Stimulated activated naive CD4-positive, alpha-beta T cell treated with Interleukin-2 at 50 U/mL for 16 hours (primary cell): ENCODE data around the gene HECTD4.

Experiments
- DNase-seq: peaks from one replicate; lab custom pipeline; 2025; lab: John Stamatoyannopoulos, UW

HECTD4 gene

DNA sequence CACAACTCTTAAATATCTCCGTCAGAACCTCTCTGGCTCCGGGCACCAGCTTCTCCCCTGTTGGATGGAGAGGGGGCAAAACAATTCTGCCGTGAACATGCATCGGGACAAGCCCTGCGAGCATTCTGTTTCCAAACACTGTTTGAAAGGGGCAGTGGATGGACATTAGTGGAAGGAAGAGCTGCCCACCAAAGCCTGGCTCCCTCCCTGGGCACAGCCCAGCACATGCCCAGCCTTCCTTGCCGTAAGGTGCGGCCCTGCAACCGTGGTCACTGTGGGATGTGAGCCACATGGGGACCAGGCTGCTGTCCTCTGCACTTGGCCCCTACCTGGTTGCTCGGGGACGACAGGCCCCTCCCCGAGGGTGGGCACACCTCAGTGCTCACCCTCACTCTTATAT lies 202.9 kb downstream of the HECTD4 start:
- no peak for DNase-seq

GRCh38 chr12:112178796-112179195 lies 203.4 kb downstream of the HECTD4 start:
- no peak for DNase-seq

DNA sequence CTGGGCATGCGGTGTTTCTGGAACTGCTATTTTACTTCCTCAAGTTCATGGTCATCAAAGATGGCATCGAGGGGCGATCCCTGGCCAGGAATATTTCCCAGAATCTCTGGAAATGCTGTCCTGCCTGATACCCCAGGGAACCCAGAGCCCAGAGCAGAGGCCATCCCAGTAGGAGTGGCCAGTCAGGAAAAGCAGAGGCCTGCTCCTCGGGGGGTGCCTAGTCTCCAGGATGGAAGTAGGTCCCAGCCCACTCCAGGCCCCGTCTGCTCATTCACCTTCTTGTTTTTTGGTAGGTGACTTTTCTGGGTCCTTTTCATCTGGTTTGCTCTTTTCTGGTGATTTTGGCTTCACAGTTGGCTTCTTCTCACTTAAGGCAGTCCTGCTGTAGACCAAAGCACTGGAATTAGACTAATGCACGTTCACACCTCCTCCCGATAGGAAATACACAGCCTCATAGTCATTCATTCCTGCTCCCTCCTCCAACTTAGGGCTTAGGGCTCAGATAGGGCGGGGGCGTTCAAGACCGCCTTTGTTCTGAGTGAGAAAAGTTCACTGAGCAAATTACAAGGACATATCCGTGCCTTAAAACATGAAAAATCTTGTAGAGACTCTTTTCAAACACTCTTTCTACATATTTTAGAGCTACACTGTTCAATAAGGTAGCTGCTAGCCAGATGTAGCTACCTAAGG lies 205.8 kb downstream of the HECTD4 start:
- no peak for DNase-seq

- DNase-seq: no peak
Observed at GRCh38 chr12:112175361-112176155, 206.7 kb downstream of the HECTD4 start.

DNA sequence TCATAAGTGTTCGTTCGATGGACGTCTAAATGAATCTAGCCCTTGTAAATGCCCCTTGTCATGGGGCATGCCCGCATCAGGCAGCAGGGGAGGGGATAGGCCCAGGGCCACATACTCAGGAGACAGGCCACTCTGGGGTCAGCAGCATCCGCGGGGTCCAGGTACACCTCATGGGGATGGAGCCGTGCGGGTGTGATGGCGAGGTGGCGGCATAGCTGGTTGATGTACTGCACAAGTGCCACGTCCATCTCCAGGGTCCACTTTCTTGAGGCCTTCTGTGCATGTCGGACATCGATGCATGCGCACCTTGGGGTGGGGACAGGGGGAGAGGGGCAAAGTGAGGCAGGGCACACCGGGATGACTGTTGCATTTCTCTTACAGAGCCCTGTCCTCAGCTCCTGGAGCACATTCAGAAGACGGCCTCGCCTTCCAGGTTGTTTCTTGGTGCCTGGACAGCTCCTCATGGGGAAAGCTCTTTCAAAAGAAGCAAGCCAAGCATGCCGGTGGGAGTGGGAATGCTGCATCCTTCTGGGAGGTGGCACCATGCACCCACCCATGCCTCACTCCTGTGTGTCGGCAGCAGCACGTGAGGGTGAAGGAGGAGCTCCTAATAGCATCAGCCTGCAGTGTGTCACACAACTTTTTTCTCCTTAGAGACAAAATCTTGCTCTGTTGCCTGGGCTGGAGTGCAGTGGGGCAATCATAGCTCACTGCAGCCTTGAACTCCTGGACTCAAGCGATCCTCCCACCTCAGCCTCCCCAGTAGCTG lies 209.5 kb downstream of the HECTD4 start:
- DNase-seq: no peak

GRCh38 chr12:112170971-112171596 lies 211.1 kb downstream of the HECTD4 start:
- DNase-seq: no peak

- DNase-seq: peak; percentile 14
Observed at GRCh38 chr12:112170376-112170775, 211.9 kb downstream of the HECTD4 start.

DNA sequence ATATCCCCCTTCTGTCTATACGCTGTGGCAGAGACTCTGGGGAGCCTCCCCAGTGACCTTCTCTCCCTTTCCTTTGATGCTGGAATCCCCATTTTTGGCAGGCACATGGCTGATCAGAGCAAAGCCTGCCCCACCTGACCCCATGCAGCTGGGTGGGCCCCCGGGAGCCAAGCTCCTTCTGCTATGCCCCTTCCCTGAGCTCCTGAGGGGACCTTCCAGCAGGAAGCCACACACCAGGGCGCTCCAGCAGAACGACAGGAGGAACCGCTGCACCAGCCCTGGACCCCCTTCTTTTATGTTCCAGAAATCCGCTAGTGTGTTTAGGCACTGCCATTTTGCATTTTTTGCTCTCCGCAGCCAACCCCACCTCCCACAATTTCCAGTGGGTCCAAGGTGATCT lies 212.3 kb downstream of the HECTD4 start:
- no peak for DNase-seq

DNA sequence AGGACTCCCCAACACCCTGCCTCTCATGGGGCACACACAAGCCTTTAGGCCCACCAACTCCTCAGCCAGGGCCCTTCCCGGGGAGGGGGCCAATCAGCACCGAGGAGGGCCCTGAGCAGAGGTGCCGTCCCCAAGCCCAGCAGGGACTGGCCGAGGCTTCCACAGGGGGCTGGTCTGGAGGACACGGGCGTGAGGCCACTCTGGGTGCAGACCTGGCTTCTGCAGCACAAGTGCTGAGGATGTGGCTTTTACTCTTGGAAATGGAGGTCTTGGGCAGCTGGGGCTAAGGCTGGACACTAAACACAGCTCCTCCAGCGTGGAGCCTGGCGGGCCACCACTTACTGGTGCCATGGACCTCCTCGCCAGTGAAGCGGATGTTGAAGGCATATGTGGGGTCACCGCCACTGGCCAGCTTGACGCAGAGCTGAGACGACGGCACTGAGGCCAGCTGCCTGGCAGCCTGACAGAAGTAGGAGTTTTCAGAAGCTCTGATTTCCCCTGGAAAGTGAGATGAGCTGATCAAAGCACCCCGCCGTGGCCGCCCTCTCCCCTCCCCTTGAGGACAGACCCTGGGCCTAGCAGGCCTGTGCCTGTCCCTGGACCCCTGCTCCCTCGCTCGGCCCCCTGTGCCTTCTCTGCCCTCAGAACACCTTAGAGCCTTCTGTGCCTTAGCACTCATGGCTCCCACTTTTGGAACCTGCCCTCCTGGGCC lies 212.9 kb downstream of the HECTD4 start:
- DNase-seq: no peak

- DNase-seq: no peak
Observed at GRCh38 chr12:112168561-112168971, 213.7 kb downstream of the HECTD4 start.

DNA sequence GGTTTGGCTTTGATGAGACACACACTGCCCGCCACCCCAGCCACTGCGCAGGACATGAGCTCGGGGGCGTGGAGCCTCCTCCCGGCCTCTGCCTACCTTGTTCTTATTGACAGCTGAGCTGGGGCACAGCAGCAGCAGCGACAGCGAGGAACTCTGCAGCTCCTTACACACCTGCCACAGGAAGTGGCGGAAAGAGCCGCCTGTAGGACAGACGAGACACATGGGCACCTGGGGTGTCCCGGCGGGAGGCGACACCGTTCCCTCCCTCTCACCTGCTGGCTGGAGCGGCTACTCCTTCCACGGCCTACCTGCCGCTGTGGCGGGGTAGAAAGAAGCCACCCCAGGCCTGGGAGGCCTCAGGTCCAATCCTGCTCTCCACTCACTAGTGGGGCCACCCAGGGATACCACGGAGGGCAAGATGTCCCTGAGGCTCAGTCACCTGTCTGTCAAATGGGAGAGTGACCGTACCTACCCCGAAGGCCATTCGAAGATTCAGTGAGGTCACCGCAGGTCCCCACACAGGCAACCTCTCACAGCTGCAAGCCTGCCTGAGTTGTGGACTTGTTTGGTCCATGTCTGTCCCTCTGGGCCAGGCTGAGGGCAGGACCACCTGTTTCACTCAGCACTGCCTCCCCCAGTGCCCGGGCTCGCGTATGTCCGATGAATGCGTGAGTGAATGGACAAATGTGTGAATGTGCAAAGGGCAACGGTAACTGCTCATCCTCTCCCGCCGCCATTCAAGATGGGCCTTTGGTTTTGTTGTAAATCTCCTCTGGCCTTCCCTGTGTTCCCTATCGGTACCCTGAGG lies 214.3 kb downstream of the HECTD4 start:
- no peak for DNase-seq

GRCh38 chr12:112167031-112167461 lies 215.2 kb downstream of the HECTD4 start:
- no peak for DNase-seq

GRCh38 chr12:112166051-112167015 lies 215.9 kb downstream of the HECTD4 start:
- no peak for DNase-seq

DNA sequence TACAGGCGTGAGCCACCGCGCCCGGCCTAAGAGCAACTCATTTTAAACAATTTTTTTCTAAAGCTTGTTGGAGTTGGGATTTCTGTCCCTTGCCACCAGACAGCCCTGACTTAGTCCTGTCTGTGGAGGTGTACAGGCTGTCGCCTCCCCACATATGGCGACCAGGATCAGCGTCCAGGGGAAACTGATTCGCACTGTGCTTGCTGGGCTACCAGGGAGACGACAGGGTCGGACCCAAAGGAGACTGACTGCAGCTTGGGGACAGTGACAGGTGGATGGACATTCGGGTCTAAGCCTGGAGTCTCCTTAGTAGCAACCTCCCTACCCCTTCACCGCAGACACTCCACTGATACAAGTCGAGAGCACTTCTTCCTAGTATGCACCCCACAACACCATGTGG lies 216.6 kb downstream of the HECTD4 start:
- no peak for DNase-seq

- DNase-seq: no peak
Observed at GRCh38 chr12:112164011-112164660, 218.1 kb downstream of the HECTD4 start.

GRCh38 chr12:112163471-112163991 lies 218.7 kb downstream of the HECTD4 start:
- no peak for DNase-seq

DNA sequence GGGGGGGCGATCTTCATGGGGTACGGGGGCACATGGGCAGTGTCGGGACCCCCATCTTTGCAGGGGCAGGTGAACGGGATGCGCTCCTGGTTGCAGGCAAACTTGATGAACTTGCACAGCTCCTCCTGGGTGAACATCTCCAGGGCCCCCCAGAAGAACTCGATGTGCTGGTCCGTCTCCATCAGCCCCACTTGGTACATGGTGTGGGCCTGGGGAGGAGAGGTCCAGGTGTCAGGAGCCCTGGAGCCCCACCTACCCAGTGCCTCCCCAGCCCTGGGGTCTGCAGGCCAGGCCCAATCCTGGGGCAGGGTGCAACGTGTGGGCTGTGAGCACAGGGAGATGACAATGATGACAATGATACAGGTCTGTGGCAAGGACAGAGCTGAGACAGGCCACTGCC lies 219.2 kb downstream of the HECTD4 start:
- no peak for DNase-seq

DNA sequence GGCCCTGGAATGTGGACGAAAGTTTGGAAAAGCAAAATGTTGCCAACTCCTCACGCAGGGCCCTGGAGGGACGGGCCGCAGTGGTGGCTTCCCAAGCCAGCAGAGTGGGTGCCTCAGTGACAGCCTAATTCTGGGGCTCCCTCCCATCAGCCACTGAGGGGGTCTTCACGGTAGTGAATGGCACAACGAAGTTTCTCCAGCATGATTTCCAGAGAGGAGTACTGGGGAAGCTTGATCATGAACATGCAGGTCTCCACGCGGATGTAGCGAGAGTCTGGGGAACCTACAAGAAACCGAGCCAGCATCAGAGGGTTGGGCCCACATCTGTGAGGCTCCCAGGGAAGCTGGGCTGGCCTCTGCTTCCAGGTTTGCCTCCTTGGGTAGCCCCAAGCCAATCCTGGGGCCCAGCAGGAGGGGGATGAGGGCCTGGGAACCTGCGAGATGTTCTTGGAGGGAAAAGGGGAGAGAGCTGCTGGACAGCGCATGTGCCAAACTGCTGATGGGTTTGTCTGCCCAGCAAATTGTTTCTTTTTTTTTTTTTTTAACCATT lies 219.9 kb downstream of the HECTD4 start:
- no peak for DNase-seq
